ENCODE measurements around the gene MB. TPM values are rescaled to one million over a fixed set of nuclear protein-coding genes. Genes with fewer than 3 reads are reported as not detected.

MB gene
- polyA plus RNA-seq, 4 donors: not detected

GRCh38 chr22:35580351-35581022 is 36.6 kb downstream of the MB start:
- DNase-seq (ENCODE audit: low read depth in 4 of 4, low spot score in 3 of 4): no peak

- no peak for DNase-seq (ENCODE audit: low read depth in 4 of 4, low spot score in 3 of 4)
These were observed 38.1 kb downstream of the MB start for GRCh38 chr22:35578836-35579575.

GRCh38 chr22:35577799-35578659 is 39.1 kb downstream of the MB start:
- DNase-seq (ENCODE audit: low read depth in 4 of 4, low spot score in 3 of 4): no peak

- no peak for DNase-seq (ENCODE audit: low read depth in 4 of 4, low spot score in 3 of 4)
These were observed 40.5 kb downstream of the MB start for GRCh38 chr22:35576671-35577070.

GRCh38 chr22:35575116-35575748 is 41.9 kb downstream of the MB start:
- no peak for DNase-seq (ENCODE audit: low read depth in 4 of 4, low spot score in 3 of 4)

- no peak for DNase-seq (ENCODE audit: low read depth in 4 of 4, low spot score in 3 of 4)
These were observed 44.6 kb downstream of the MB start for GRCh38 chr22:35572556-35572955.

GRCh38 chr22:35570686-35571194 is 46.4 kb downstream of the MB start:
- DNase-seq (ENCODE audit: low read depth in 4 of 4, low spot score in 3 of 4): no peak

GRCh38 chr22:35569916-35570315 is 47.2 kb downstream of the MB start:
- DNase-seq (ENCODE audit: low read depth in 4 of 4, low spot score in 3 of 4): no peak

- no peak for DNase-seq (ENCODE audit: low read depth in 4 of 4, low spot score in 3 of 4)
These were observed 48.1 kb downstream of the MB start for GRCh38 chr22:35568751-35569739.

- DNase-seq (ENCODE audit: low read depth in 4 of 4, low spot score in 3 of 4): peak in 1 of 4 donors; percentile 29
These were observed 49.6 kb downstream of the MB start for GRCh38 chr22:35567351-35568141.

GRCh38 chr22:35564975-35565867 is 51.9 kb downstream of the MB start:
- DNase-seq (ENCODE audit: low read depth in 4 of 4, low spot score in 3 of 4): no peak

GRCh38 chr22:35563211-35563610 is 53.9 kb downstream of the MB start:
- no peak for DNase-seq (ENCODE audit: low read depth in 4 of 4, low spot score in 3 of 4)

GRCh38 chr22:35561796-35562526 is 55.2 kb downstream of the MB start:
- DNase-seq (ENCODE audit: low read depth in 4 of 4, low spot score in 3 of 4): no peak

GRCh38 chr22:35560824-35561223 is 56.3 kb downstream of the MB start:
- no peak for DNase-seq (ENCODE audit: low read depth in 4 of 4, low spot score in 3 of 4)

GRCh38 chr22:35560366-35560765 is 56.8 kb downstream of the MB start:
- no peak for DNase-seq (ENCODE audit: low read depth in 4 of 4, low spot score in 3 of 4)

GRCh38 chr22:35559354-35560005 is 57.6 kb downstream of the MB start:
- no peak for DNase-seq (ENCODE audit: low read depth in 4 of 4, low spot score in 3 of 4)

Data from left renal pelvis (tissue), 4 donors.